Measurements from ENCODE around the gene TEC.

TEC gene

GRCh38 chr4:48250343-48250742, 19.3 kb downstream of the TEC start:
- TF ChIP-seq CTCF (IDR thresholded peaks at IDR 0.05): no peak
- DNase-seq: no peak
- Histone ChIP-seq H3K36me3 (no peaks in the 10 kb centered on the region), H3K27ac (no peak overlapping the region), H3K4me3 (no peak overlapping the region), H3K27me3 (no peaks in the 10 kb centered on the region), H3K9me3 (no peaks in the 10 kb centered on the region), H3K4me1 (peaks cover 0 to 9% (median 0%) of the 10 kb centered on the region in 4 donors)
- intact Hi-C loops (cut with DNase I; ENCODE audit: low total_unique reads): no loop called here

- no peak for DNase-seq
- H3K4me3 ChIP-seq: no peak overlapping the region
- no peak for TF ChIP-seq CTCF (IDR thresholded peaks at IDR 0.05)
- no peaks in the 10 kb centered on the region for H3K36me3 ChIP-seq
- H3K9me3 ChIP-seq: no peaks in the 10 kb centered on the region
- peaks cover 0 to 9% (median 0%) of the 10 kb centered on the region in 4 donors for H3K4me1 ChIP-seq
- H3K27ac ChIP-seq: no peak overlapping the region
- intact Hi-C loops (cut with DNase I; ENCODE audit: low total_unique reads): no loop called here
- H3K27me3 ChIP-seq: no peaks in the 10 kb centered on the region
These were observed 20.3 kb downstream of the TEC start for GRCh38 chr4:48249378-48249777.

- TF ChIP-seq CTCF (IDR thresholded peaks at IDR 0.05): no peak
- Histone ChIP-seq H3K27ac (no peak overlapping the region), H3K36me3 (no peaks in the 10 kb centered on the region), H3K9me3 (no peaks in the 10 kb centered on the region), H3K4me1 (peaks cover 0 to 9% (median 0%) of the 10 kb centered on the region in 4 donors), H3K27me3 (no peaks in the 10 kb centered on the region), H3K4me3 (no peak overlapping the region)
- intact Hi-C loops (cut with DNase I; ENCODE audit: low total_unique reads): no loop called here
- DNase-seq: no peak
These were observed 21.1 kb downstream of the TEC start for GRCh38 chr4:48248559-48248953.

- no peak for DNase-seq
- intact Hi-C loops (cut with DNase I; ENCODE audit: low total_unique reads): no loop called here
These were observed 21.6 kb downstream of the TEC start for GRCh38 chr4:48247878-48248558.

GRCh38 chr4:48247142-48247877, 22.3 kb downstream of the TEC start:
- Histone ChIP-seq H3K4me3 (no peak overlapping the region), H3K9me3 (no peaks in the 10 kb centered on the region), H3K4me1 (peaks cover 0 to 9% (median 0%) of the 10 kb centered on the region in 4 donors), H3K36me3 (no peaks in the 10 kb centered on the region), H3K27me3 (no peaks in the 10 kb centered on the region), H3K27ac (peak overlapping the region in 1 of 2 donors; percentile 4)
- intact Hi-C loops (cut with DNase I; ENCODE audit: low total_unique reads): no loop called here
- TF ChIP-seq CTCF (IDR thresholded peaks at IDR 0.05): no peak
- DNase-seq: no peak

More at GRCh38 chr4:48247878-48248558, 21.6 kb downstream of the TEC start:
- Histone ChIP-seq H3K4me3 (no peak overlapping the region), H3K4me1 (peaks cover 0 to 9% (median 0%) of the 10 kb centered on the region in 4 donors), H3K9me3 (no peaks in the 10 kb centered on the region), H3K27ac (no peak overlapping the region), H3K36me3 (no peaks in the 10 kb centered on the region), H3K27me3 (no peaks in the 10 kb centered on the region)
- TF ChIP-seq CTCF (IDR thresholded peaks at IDR 0.05): no peak
